Stimulated activated CD4-positive, alpha-beta T cell treated with anti-CD3 and anti-CD28 coated beads, TNF-alpha, amount 100 ng/mL, for 4 hours (primary cell): Measurements from ENCODE around the gene OR52L1.
"Not testable (repeated sequence)": the region's sequence is repeated elsewhere in the genome, so short reads cannot be mapped to it uniquely, and the experiment has no call there.

Experiments used
- DNase-seq, 3 experiments: peaks; one replicate each; pipeline ENCODE4 v3.0.0-alpha.2; 2020; ENCODE audit warnings: low read depth in 3 of 3

OR52L1 gene

DNA sequence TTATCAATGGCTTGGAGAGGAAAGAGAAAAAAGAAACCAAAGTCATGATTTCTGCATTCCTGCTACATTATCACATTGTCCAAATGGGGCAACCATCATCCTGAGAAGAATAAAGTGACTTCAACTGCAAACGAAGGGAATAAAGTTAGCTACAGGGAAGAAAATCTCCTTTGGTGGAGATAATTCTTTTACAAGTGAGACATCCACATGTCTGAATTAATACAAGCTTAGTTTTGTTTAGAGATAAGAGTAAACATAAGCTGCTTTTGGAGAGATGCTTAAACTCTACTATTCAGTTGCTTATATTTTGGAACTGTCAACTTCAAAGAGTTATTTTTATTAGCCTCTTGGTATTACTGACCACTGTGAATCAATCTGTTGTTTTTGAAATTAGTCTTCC, at the start of gene OR52L1:
TSS of gene OR52L1 (minus strand) at position 101 of the 400 bp plus-strand sequence. CDS start at position 46, 55 bp downstream.
- no peak for DNase-seq

DNA sequence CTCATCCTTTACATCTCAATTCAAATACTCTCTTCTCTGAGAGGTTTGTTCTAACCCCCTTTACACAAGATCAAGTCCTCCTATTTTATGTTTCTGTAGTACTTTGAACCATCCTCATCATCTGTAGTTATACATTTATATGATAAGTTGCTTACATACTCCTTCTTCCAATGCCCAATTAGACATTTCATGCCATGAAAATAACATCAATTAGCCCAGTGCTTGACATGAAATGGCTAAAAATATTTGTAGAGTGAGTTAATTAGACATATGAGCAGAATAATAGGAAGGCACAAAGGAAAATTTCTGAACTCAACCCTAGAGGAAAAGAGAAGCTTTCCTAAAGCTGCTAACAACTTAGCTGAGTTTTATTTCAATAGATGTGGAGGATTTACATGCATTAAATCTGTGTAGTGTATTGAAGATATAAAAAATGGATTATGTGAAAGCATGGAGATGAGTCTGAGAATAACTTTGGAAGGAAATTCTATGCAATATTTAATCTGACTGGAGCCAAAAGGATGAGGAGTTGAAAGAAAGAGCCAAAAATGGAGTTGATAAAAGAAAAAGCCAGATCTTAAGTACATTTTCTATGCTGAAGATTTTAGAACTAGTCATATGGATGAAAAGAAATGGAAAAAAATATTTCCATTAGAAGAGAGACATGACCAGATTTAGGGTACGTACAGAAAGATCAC, 44.1 kb upstream of the OR52L1 start, which contains the start of gene OR56A1:
TSS of gene OR56A1 (minus strand) at position 51 of the 698 bp plus-strand sequence. CDS start 3,066 bp downstream, outside the sequence.
- DNase-seq, result no peak

DNA sequence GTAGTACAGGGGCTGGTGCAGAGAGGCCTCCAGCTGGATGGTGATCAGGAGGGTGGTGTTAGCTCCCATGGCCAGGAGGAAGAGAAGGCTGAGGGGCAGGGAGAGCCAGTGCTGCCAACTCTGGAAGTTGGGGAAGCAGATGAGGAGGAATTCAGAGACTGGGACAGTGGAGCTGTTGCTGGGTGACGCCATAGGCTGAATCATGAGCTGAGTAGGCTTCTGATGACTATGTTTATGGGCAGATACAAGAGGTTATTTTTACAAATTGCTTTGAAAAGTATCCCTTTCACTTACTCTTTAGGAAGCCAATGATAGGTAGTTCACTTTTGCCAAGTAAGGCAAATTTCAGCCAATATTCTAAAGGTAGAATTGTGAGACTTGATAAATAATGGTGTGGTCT, 40.7 kb upstream of the OR52L1 start:
- DNase-seq, result no peak

DNA sequence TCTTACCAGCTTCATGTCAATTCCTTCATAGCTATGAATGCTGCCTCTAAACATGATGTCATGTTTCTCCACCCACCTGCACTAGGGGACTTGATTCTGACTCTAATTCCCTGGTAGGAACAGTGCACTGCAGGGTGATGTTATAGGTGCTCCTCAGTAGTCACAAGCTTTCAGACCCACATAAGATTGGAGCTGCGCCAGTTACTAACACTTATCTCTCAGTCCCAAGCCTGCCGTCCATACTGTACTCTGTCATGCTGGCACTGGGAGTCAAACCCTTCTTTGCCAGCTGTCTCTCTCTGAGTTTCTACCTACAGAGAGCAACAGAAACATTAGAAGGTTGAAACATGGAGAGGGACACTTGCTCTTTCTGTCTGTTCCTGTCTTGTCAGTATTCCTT, 38.3 kb upstream of the OR52L1 start:
- DNase-seq, result no peak

DNA sequence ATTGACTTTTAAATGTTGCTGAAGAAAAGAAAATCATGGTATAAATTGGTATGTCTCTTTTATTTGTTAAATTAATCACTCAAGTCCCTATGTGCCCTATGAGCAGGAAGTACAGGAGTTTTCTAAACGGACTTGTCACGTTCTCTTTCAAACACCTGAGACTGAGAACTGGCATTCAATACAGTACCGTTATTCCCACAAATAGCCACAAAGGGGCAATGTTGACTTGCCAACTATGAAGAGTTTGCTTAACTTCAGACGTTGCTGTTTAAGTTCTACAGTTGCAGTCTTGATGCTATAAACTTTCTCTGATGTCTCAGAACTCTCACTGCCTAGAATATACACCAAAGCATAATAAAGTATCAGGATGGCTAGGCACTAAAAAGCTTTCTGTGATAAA, 36.2 kb upstream of the OR52L1 start:
- no peak for DNase-seq

DNA sequence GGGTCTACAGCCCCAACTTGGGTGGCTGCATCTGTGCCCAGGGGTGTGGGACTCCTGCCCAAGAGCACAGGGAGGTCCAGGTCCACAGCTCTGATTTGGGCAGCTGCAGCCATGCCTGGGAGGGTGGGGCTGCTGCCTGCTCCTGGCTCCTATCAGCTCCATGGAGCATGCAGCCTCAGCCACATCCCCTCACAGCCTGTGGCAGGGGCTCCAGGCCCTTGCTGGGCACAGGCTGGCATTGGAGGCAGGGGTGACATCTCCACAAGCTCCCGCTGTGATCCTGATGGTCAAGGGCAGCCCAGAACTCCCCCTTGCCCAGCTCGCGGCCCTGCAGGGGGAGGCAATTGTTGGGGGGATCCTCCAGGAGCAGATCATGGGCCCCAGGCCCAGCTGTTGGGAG, 26.3 kb upstream of the OR52L1 start:
- DNase-seq, result no peak

DNA sequence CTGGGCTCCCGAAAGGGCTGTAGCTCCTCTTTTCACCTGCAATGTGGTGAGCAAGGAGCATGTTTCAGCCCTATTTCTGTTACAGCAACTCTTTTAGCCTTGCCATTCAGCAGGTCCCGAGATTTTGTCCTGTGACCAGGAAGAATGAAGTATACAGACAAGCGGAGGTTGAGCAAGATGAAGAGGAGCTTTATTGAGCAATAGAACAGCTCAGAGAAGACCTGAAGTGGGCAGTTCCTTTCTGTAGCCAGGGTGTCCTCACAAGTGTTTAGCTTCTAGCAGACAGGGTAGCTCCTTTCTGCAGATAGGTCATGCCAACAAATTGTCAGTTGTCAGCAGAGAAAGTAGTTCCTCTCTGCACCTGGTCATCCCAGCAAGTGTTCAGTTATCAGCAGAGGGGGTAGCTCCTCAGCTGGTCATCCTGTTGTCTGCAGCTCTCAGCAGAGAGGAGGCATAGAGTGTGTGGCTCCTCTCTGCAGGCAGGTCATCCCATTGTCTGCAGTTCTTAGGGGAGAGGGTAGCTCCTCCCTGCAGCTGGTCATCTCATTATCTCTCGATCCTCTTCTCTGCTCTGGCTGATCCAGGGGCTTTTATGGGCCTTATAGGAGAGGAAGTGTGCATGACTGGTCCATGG, 25.4 kb upstream of the OR52L1 start:
- DNase-seq, result no peak

DNA sequence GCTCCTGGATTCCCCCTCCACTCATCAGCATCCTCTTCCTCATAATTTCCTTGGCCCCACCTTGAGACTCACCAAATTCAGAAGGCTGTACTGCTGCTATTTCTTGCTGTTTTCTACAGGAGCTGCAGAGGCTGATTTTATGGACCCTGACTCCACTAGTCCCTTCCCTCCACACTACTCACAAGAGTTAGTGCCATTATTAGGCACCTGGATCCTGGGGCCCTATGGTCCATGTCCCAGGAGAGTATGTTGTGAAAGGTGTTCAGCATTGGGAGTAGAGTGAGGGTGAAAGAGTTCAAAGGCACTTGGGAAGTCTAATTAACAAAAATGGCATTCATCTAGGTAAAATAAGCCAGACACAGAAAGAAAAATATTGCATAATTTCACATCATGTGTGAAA, 20.1 kb upstream of the OR52L1 start, which contains the start of gene OR56A4:
TSS of gene OR56A4 (minus strand) at position 101 of the 400 bp plus-strand sequence. CDS start 3,954 bp downstream, outside the sequence.
- DNase-seq, result no peak

DNA sequence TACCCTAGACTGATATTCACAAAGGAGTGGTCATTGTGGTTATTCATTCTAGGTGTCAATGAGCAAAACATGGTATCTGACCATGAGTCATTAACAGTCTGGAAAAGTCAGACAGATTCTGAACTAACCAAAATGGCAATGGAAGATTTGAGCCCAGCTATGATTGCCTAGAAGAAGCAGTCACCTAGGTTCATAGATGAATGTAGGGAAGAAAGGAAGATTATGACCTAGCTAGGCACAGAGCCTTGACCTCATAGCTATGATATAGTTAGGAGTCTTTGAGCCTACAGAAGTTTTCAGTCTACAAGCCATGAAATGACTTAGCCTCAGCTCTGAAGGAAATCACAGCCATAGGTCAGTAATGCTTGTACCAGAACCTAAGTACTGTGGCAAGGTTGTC, 19.6 kb upstream of the OR52L1 start:
- DNase-seq, result no peak

DNA sequence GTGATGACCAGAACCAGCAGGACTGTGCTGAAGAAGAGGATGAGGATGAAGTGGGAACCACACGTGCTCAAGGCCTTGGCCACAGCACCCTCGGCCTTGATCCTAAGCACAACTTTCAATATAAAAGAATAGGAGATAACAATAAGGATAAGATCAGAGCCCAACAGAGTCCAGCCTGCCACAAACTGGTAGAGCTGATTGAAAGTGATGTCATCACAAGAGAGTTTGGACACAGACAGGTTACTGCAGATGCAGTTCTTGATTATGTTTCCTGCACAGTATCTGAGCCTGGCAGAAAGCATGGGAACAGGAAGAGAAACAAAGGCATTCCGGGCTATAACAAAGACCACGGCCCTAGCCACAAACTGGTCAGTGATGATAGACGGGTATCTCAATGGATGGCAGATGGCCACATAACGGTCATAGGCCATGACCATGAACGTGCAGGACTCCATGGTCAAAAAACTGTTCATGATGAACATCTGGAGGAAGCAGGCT, 15.5 kb upstream of the OR52L1 start:
- DNase-seq, result no peak

DNA sequence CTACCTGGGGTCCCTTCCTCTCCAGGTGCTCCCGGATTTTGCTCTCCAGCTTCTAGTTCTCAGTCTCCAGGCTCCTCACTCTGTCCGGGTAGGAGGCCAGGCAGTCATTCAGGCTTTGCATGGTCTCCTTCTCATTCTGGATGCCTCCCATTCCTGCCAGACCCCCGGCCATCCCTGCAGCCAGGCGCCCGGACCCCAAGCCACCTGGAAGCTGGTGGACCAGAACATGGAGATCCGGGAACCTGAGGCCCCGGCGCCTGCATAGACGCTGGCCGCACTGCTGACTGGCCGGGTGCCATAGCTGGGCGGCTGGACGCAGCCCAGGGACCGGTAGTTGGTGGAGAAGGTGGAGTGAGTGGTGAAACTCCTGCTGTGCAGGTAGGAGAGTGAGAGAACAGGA, 8.0 kb upstream of the OR52L1 start:
- no peak for DNase-seq

DNA sequence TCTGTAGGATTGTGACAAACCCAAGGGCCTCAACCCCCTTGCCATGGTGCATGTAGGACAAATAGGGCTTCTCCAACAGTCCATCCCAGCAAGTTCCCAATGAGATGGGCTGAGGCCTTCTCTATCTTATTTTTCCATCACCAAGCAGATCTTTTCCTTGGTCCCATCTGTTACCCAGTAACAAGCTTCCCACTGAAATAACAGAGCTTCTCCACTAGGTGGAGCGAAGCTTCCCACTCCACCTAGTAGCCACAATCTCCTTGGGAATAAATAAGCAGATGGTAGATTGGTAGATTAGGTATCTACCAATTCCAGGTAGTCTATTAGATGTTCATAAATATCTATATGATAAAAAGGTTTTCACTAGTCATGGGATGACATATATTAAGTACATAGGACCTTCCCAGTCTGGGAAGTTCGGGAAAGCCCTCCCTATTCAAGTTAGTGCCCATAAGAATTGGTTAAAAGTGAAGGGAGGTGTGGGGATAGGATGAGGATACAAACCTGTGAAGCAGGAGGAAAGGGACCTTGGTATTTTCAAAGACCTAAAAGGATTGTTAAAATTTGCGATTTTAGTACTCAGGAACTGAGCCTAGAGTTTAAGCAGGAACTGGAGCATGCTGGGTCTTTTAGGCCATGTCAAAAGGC, 5.9 kb upstream of the OR52L1 start:
- no peak for DNase-seq

DNA sequence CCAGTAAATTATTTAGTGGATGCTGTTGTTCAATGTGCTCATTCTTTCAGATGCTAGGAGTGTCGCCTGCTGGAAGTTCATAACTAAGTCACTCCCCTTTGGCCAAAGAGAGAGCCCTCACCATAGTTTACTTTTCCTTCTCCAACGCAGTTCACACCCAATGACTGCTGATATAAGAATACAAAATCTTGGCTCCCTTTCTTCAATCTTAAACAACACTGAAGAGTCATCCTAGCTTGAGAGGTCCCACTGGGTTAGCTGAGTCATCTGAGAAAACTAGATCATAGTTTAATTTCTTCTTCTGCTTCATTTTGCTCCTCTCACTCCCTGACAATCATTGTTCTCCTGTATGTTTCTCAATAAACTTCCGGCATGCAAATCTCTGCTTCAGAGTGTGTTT, 5.4 kb upstream of the OR52L1 start:
- DNase-seq, result no peak

DNA sequence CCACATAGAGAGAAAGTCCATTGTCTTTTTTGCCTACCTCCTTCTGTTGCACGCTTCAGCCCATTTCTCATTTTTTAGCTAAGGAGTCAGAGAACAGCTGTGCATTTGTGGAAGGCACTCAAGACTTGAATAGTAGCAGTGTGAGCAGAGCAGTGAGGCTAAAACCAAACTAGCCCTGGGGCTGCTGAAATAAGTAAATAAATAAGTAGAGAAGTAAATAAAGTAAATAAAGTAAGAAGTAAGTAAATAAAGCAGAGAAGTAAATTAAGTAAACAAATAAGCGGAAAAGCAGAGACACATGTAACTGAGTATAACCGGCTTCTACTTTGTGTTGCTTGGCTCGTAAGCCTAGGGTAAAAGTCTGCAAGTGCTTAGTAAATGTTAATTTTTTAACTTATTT, 2.4 kb upstream of the OR52L1 start:
- no peak for DNase-seq

DNA sequence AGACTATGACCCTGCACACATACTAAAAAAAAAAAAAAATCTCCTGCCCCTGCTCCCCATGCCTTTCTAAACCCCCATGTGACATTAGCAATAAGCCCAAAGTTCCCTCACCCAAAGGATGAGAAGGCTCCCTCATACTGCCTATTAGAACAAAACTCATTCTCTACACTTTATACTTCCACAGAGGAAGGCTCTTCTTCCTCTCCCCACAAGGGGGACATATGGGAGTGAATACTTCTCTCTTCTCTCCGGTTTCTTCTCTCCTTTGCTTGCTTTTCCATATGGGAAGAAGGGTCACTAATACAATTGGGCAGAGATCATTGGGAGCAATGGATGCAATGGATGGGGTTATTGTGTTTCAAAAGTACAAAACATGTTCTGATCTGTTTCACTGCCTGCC, 3.3 kb downstream of the OR52L1 start:
- no peak for DNase-seq

DNA sequence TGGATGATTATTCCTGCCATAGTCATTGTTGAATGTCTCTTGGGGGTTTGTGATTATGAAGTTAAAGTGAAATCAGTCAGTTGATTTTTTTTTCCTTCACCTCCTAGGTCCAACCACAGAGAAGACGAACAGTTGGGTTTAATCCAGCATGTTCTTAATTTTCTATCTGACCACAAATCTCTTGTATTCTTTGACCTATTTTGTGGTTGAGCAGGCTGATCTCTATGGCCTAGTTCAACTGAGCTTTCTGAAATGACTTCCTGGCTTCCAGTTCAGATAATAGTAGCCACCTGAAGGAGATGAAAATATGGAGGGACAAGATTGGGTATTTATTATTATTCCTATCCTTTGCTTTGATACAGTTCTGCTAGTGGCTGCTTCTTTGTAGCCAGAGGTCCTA, 13.3 kb downstream of the OR52L1 start:
- no peak for DNase-seq

DNA sequence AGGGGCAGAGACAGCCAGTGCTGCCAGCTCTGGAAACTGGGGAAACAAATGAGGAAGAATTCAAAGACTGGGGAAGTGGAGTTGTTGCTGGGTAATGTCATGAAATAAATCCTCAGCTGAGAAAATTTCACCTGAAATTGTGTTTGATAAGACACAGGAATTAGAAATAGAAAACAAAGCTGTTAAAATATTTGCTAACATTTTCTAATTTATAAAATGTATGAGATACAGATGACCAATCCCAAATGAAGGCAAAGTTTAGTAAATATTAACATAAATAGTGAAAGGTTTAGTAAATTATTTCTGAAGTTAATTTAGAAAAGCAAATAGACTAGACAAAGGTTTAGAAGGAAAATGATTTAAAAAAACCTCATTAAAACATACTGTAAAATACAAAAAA, 18.4 kb downstream of the OR52L1 start, which contains the start of gene OR56A5:
TSS of gene OR56A5 (minus strand) at position 101 of the 400 bp plus-strand sequence. CDS start at position 101, 0 bp downstream.
- DNase-seq, result no peak

DNA sequence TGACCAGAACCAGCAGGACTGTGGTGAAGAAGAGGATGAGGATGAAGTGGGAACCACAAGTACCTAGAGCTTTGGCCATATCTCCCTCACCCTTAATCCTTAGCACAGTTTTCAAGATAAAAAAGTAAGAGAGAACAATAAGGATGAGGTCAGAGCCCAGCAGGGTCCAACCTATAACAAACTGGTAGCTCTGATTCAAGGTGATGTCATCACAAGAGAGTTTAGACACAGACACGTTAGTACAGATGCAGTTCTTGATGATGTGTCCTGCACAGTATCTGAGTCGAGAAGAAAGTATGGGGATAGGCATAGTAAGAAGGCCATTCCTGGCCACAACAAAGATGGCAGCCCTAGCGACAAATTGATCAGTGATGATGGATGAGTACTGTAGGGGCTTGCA, 19.1 kb downstream of the OR52L1 start:
- no peak for DNase-seq

DNA sequence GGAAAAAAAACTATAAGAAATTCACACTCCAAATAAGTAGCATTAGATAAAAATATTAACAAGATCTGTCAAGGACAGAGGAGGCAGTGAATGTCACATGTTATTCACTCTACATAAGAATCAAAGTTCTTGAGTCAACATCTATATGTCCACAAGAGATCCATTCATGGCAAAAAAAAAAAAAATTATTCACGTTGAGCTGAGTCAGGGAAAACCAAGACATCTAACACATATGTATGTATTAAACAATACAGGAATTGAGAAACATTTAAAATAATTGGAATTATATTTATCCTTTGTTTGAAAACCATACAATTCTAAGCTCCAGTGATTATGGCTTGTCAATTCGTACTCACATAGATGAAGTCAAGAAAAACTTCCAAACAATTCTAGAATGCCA, 19.8 kb downstream of the OR52L1 start:
- DNase-seq, result no peak

DNA sequence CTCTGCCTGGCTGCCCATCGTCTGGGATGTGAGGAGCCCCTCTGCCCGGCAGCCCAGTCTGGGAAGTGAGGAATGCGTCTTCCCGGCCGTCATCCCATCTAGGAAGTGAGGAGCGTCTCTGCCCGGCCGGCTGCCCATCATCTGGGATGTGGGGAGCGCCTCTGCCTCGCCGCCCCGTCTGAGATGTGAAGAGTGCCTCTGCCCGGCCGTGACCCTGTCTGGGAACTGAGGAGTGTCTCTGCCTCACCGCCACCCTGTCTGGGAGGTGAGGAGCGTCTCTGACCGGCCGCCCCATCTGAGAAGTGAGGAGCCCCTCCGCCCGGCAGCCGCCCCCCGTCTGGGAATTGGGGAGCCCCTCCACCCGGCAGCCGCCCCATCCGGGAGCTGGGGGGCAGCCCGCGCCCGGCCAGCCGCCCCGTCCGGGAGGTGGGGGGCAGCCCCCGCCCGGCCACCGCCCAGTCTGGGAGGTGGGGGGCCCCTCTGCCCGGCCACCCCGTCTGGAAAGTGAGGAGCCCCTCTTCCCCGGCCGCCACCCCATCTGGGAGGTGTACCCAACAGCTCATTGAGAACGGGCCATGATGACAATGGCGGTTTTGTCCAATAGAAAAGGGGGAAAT, 26.0 kb downstream of the OR52L1 start:
- not testable (repeated sequence) for DNase-seq

DNA sequence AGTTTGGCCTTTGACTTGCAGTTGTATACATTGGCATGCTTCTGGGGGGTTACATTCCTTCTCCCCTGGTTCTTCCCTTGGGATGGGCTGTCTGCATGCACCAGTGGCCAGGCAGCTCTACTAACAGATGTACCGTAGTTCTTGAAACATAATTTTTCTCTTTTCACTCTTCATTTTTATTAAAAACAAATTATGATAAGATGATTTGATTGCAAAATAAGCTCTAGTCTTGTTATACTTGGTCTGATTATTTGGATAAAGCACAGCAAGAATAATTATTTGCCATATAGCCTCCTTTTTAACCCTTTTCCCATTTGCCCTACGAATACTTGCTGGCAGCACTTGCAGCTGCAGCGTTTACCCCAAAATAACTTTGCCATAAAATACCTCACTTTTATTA, 31.2 kb downstream of the OR52L1 start:
- no peak for DNase-seq

DNA sequence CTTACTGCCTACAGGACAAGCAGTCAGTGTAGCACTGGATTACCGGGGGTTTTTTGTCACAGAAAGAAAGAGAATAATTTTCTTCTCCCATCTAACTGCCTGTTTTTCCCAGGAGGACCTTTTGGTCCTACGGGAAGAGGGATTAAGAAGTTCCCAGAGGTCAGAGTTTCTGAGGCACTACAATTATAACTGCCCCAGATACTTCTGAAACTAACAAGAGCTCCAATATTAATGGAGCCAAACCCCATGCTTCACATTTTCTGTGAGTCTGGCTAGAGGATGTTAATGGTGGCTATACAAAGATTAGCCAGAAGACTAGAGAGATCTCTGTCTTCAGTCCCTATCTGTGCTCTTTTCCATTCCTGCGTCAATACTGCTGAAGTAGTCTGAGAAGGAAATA, 44.8 kb downstream of the OR52L1 start, which contains the start of gene OR56A3:
TSS of gene OR56A3 (plus strand) at position 301 of the 400 bp plus-strand sequence. CDS start 5,096 bp downstream, outside the sequence.
- DNase-seq, result no peak
